KMS-11 (cell line): ENCODE measurements around the gene PKP2.
"Not testable (repeated sequence)": the region's sequence is repeated elsewhere in the genome, so short reads cannot be mapped to it uniquely, and the experiment has no call there.

Source experiments
- H2AFZ ChIP-seq: fragments of 200-600 bp; sonication (generic); 2 replicates; pipeline ENCODE4 v1.6.1; 2016; ENCODE audit warnings: antibody characterized with exemption, mixed run types, low read depth
- H3K27ac ChIP-seq: fragments of 200-600 bp; sonication (generic); 2 replicates; pipeline ENCODE4 v1.6.1; 2016; ENCODE audit warnings: mild to moderate bottlenecking, mixed run types
- H3K27me3 ChIP-seq: fragments of 200-600 bp; sonication (generic); 2 replicates; pipeline ENCODE4 v1.6.1; 2017; ENCODE audit warnings: mild to moderate bottlenecking, low read depth, mixed run types, moderate library complexity; ENCODE audit not compliant: insufficient read depth
- H3K36me3 ChIP-seq: fragments of 200-600 bp; sonication (generic); 2 replicates; pipeline ENCODE4 v1.6.1; 2017; ENCODE audit warnings: mild to moderate bottlenecking, mixed run types; ENCODE audit not compliant: insufficient read depth
- H3K4me1 ChIP-seq: fragments of 200-600 bp; sonication (generic); 2 replicates; pipeline ENCODE4 v1.6.1; 2016; ENCODE audit warnings: mild to moderate bottlenecking, low read depth, mixed run types; ENCODE audit not compliant: poor library complexity, severe bottlenecking
- H3K4me2 ChIP-seq: fragments of 200-600 bp; sonication (generic); 2 replicates; pipeline ENCODE4 v1.7.0; 2016; ENCODE audit warnings: mild to moderate bottlenecking, mixed run types
- H3K4me3 ChIP-seq: fragments of 200-600 bp; sonication (generic); IDR thresholded peaks from 2 replicates; pipeline ENCODE4 v1.6.1; 2017; ENCODE audit warnings: low read depth, low read length, mixed read lengths; ENCODE audit not compliant: insufficient read depth
- H3K79me2 ChIP-seq: fragments of 200-600 bp; sonication (generic); 2 replicates; pipeline ENCODE4 v1.6.1; 2016; ENCODE audit warnings: low read depth, mixed run types; ENCODE audit not compliant: insufficient read depth
- H3K9ac ChIP-seq: fragments of 200-600 bp; sonication (generic); 2 replicates; pipeline ENCODE4 v1.6.1; 2016; ENCODE audit warnings: mild to moderate bottlenecking, mixed run types
- H4K20me1 ChIP-seq: fragments of 200-600 bp; sonication (generic); 2 replicates; pipeline ENCODE4 v1.6.1; 2016; ENCODE audit warnings: mild to moderate bottlenecking, mixed run types; ENCODE audit not compliant: insufficient read depth
- CTCF ChIP-seq: fragments of 200-600 bp; sonication (generic); conservative IDR thresholded peaks from 2 replicates; pipeline ENCODE4 v1.6.1; 2017; ENCODE audit warnings: low read depth, mild to moderate bottlenecking, antibody characterized with exemption, low read length, moderate library complexity, mixed read lengths

The PKP2 gene

GRCh38 chr12:32884962-32885361 lies 11.6 kb downstream of the PKP2 start:
- H4K20me1 ChIP-seq = no peaks in the 10 kb centered on the region
- H3K4me1 ChIP-seq = peaks cover 87% of the 10 kb centered on the region
- H2AFZ ChIP-seq = no peak overlapping the region
- H3K4me3 ChIP-seq = no peak overlapping the region
- no peak for TF ChIP-seq CTCF
- H3K27ac ChIP-seq = peak overlapping the region; percentile 55
- H3K79me2 ChIP-seq = peaks cover 49% of the 10 kb centered on the region; the same call in 1 of the 2 replicates
- H3K36me3 ChIP-seq = no peaks in the 10 kb centered on the region
- no peak overlapping the region for H3K9ac ChIP-seq
- H3K4me2 ChIP-seq = peak overlapping the region; percentile 81
- H3K27me3 ChIP-seq = no peaks in the 10 kb centered on the region

- no peak overlapping the region for H3K27ac ChIP-seq
- peaks cover 22% of the 10 kb centered on the region; the same call in 1 of the 2 replicates for H3K79me2 ChIP-seq
- H4K20me1 ChIP-seq = no peaks in the 10 kb centered on the region
- no peaks in the 10 kb centered on the region; the same call in 1 of the 2 replicates for H3K36me3 ChIP-seq
- H3K4me2 ChIP-seq = no peak overlapping the region
- no peaks in the 10 kb centered on the region for H3K27me3 ChIP-seq
- peaks cover 79% of the 10 kb centered on the region for H3K4me1 ChIP-seq
- no peak overlapping the region for H3K9ac ChIP-seq
- no peak overlapping the region for H2AFZ ChIP-seq
- TF ChIP-seq CTCF = no peak
- no peak overlapping the region for H3K4me3 ChIP-seq
These were observed 14.9 kb downstream of the PKP2 start for GRCh38 chr12:32881702-32882101.

- TF ChIP-seq CTCF = no peak
- H4K20me1 ChIP-seq = no peaks in the 10 kb centered on the region
- H3K9ac ChIP-seq = no peak overlapping the region
- H3K36me3 ChIP-seq = no peaks in the 10 kb centered on the region; the same call in 1 of the 2 replicates
- H3K4me3 ChIP-seq = no peak overlapping the region
- H3K27ac ChIP-seq = no peak overlapping the region
- H3K4me1 ChIP-seq = peaks cover 73% of the 10 kb centered on the region
- no peak overlapping the region for H3K4me2 ChIP-seq
- no peaks in the 10 kb centered on the region for H3K27me3 ChIP-seq
- peaks cover 22% of the 10 kb centered on the region; the same call in 1 of the 2 replicates for H3K79me2 ChIP-seq
- H2AFZ ChIP-seq = no peak overlapping the region
These were observed 15.5 kb downstream of the PKP2 start for GRCh38 chr12:32881107-32881506.

DNA sequence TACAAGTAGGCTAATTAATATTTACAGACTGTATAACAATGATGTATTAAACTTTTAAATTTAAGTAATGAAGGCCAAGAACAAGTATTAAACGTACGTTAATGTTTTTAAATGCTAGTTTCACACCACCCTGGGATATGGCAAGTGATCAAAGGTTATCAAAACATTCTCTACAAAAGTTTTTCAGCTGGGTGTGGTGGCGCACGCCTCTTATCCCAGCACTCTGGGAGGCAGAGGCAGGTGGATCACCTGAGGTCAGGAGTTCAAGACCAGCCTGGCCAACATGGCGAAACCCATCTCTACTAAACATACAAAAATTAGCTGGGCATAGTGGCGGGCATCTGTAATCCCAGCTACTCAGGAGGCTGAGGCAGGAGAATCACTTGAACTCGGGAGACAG lies 17.5 kb downstream of the PKP2 start:
- Histone ChIP-seq H3K4me2 (peak overlapping the region; percentile 12; the same call in 1 of the 2 replicates), H3K4me1 (peaks cover 66% of the 10 kb centered on the region), H3K79me2 (peaks cover 30% of the 10 kb centered on the region)
- not testable (repeated sequence) for H4K20me1 ChIP-seq, H3K9ac ChIP-seq, H3K27me3 ChIP-seq, H3K4me3 ChIP-seq, H2AFZ ChIP-seq, H3K27ac ChIP-seq, H3K36me3 ChIP-seq

DNA sequence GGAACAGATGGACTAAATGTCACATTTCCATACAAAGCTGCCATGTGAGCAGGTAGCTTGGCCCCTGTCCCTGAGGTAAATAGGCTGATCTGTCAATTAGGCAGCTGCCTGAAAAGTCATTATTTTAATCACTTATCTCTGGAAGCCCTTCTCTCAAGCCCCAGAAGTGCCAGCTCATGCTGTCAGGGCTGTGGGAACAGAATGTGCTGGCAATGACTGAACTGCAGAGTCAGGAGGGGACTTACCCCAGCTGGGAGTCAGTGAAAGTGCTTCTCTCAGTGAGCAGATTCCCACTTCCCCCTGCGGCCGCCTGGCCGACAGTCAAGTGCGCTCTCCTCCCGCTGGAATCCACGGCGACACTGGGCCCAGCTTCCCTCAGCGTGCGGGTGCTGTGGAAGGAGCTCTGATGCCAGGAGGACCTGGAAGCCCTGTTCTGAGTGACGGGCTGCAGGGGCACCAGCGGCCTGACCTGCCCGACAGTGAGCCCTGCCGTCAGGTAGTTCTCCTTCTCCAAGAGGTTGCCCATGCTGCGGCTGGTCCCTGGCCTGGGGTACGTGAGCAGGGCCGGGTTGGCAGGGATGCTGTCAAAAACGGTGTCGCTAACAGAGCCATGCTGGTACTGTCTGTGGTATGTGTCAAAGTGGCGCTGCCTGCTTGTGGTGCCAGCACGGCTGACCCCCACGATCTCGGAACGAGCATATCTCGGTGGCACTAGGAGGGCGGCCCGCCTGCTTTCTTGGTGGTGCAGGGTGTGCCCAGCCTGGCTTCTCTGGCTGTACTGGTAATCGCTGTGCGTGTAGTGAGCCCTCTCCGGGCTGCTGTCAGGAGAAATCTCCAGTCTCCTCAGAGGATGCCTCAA lies 18.7 kb downstream of the PKP2 start:
- Histone ChIP-seq H3K4me2 (0 out of 2 replicates have a peak overlapping the region, but pooled peaks have one; percentile 2), H3K27ac (peak overlapping the region; percentile 8; the same call in 1 of the 2 replicates), H3K79me2 (peaks cover 34% of the 10 kb centered on the region)

More for the DNA sequence above, 18.7 kb downstream of the PKP2 start:
- Histone ChIP-seq H3K36me3 (no peaks in the 10 kb centered on the region; the same call in 1 of the 2 replicates), H3K4me1 (peaks cover 55% of the 10 kb centered on the region), H4K20me1 (0 out of 2 replicates have a peak, but pooled peaks cover 4% of the 10 kb centered on the region), H3K27me3 (no peaks in the 10 kb centered on the region), H3K9ac (no peak overlapping the region), H2AFZ (no peak overlapping the region), H3K4me3 (no peak overlapping the region)
- TF ChIP-seq CTCF = no peak
